Measurements from ENCODE around the gene TBC1D20. TPM values are rescaled to one million over a fixed set of nuclear protein-coding genes. Genes with fewer than 3 reads are reported as not detected.
"Not testable (repeated sequence)": the region's sequence is repeated elsewhere in the genome, so short reads cannot be mapped to it uniquely, and the experiment has no call there.

TBC1D20 gene
- total RNA-seq, 1 donor from 2014 or later, result 14.1 TPM

GRCh38 chr20:396252-396618, 66.1 kb downstream of the TBC1D20 start:
- H3K9ac ChIP-seq (ENCODE audit: low read depth in 1 of 3, low read length in 3 of 3), result no peak overlapping the region
- peaks cover 0 to 7% (median 5%) of the 10 kb centered on the region in 3 donors for H3K36me3 ChIP-seq (ENCODE audit: control insufficient read depth in 3 of 3, insufficient read depth in 3 of 3, low read length in 3 of 3)
- H3K4me1 ChIP-seq (ENCODE audit: control insufficient read depth in 3 of 3, insufficient read depth in 3 of 3, low read length in 3 of 3), result peaks cover 0 to 4% (median 0%) of the 10 kb centered on the region in 3 donors
- H3K27ac ChIP-seq (ENCODE audit: low read depth, low read length), result no peak overlapping the region
- no peaks in the 10 kb centered on the region for H3K9me3 ChIP-seq (ENCODE audit: control insufficient read depth in 3 of 3, low read length in 3 of 3)
- no peak overlapping the region for H3K4me3 ChIP-seq (ENCODE audit: low read length in 3 of 3)
- no peaks in the 10 kb centered on the region for H3K27me3 ChIP-seq (ENCODE audit: control insufficient read depth in 3 of 3, insufficient read depth in 3 of 3, low read length in 3 of 3)

- not testable (repeated sequence) for H3K4me1 ChIP-seq (ENCODE audit: control insufficient read depth in 3 of 3, insufficient read depth in 3 of 3, low read length in 3 of 3); H3K9ac ChIP-seq (ENCODE audit: low read depth in 1 of 3, low read length in 3 of 3); H3K27ac ChIP-seq (ENCODE audit: low read depth, low read length); H3K27me3 ChIP-seq (ENCODE audit: control insufficient read depth in 3 of 3, insufficient read depth in 3 of 3, low read length in 3 of 3); H3K9me3 ChIP-seq (ENCODE audit: control insufficient read depth in 3 of 3, low read length in 3 of 3); H3K4me3 ChIP-seq (ENCODE audit: low read length in 3 of 3)
- H3K36me3 ChIP-seq (ENCODE audit: control insufficient read depth in 3 of 3, insufficient read depth in 3 of 3, low read length in 3 of 3), result peaks cover 6 to 11% (median 10%) of the 10 kb centered on the region in 3 donors
Measured at GRCh38 chr20:393296-393695, 69.0 kb downstream of the TBC1D20 start.

- no peaks in the 10 kb centered on the region for H3K9me3 ChIP-seq (ENCODE audit: control insufficient read depth in 3 of 3, low read length in 3 of 3)
- no peak overlapping the region for H3K9ac ChIP-seq (ENCODE audit: low read depth in 1 of 3, low read length in 3 of 3)
- H3K27me3 ChIP-seq (ENCODE audit: control insufficient read depth in 3 of 3, insufficient read depth in 3 of 3, low read length in 3 of 3), result no peaks in the 10 kb centered on the region
- H3K27ac ChIP-seq (ENCODE audit: low read depth, low read length), result no peak overlapping the region
- H3K36me3 ChIP-seq (ENCODE audit: control insufficient read depth in 3 of 3, insufficient read depth in 3 of 3, low read length in 3 of 3), result peaks cover 3 to 6% (median 6%) of the 10 kb centered on the region in 3 donors
- H3K4me1 ChIP-seq (ENCODE audit: control insufficient read depth in 3 of 3, insufficient read depth in 3 of 3, low read length in 3 of 3), result no peaks in the 10 kb centered on the region
- H3K4me3 ChIP-seq (ENCODE audit: low read length in 3 of 3), result no peak overlapping the region
Measured at GRCh38 chr20:391041-391711, 71.2 kb downstream of the TBC1D20 start.

- Histone ChIP-seq H3K4me3 (ENCODE audit: low read length in 3 of 3) (no peak overlapping the region), H3K36me3 (ENCODE audit: control insufficient read depth in 3 of 3, insufficient read depth in 3 of 3, low read length in 3 of 3) (peaks cover 3 to 6% (median 6%) of the 10 kb centered on the region in 3 donors), H3K4me1 (ENCODE audit: control insufficient read depth in 3 of 3, insufficient read depth in 3 of 3, low read length in 3 of 3) (no peaks in the 10 kb centered on the region), H3K9ac (ENCODE audit: low read depth in 1 of 3, low read length in 3 of 3) (no peak overlapping the region), H3K27me3 (ENCODE audit: control insufficient read depth in 3 of 3, insufficient read depth in 3 of 3, low read length in 3 of 3) (peaks cover 0 to 4% (median under 1%) of the 10 kb centered on the region in 3 donors), H3K27ac (ENCODE audit: low read depth, low read length) (no peak overlapping the region), H3K9me3 (ENCODE audit: control insufficient read depth in 3 of 3, low read length in 3 of 3) (no peaks in the 10 kb centered on the region)
Measured at GRCh38 chr20:389220-389619, 73.1 kb downstream of the TBC1D20 start.

GRCh38 chr20:388034-388994, 74.0 kb downstream of the TBC1D20 start:
- H3K36me3 ChIP-seq (ENCODE audit: control insufficient read depth in 3 of 3, insufficient read depth in 3 of 3, low read length in 3 of 3), result peaks cover 3 to 6% (median 6%) of the 10 kb centered on the region in 3 donors
- no peaks in the 10 kb centered on the region for H3K9me3 ChIP-seq (ENCODE audit: control insufficient read depth in 3 of 3, low read length in 3 of 3)
- peaks cover 0 to 6% (median 4%) of the 10 kb centered on the region in 3 donors for H3K27me3 ChIP-seq (ENCODE audit: control insufficient read depth in 3 of 3, insufficient read depth in 3 of 3, low read length in 3 of 3)
- no peak overlapping the region for H3K4me3 ChIP-seq (ENCODE audit: low read length in 3 of 3)
- no peaks in the 10 kb centered on the region for H3K4me1 ChIP-seq (ENCODE audit: control insufficient read depth in 3 of 3, insufficient read depth in 3 of 3, low read length in 3 of 3)
- no peak overlapping the region for H3K9ac ChIP-seq (ENCODE audit: low read depth in 1 of 3, low read length in 3 of 3)
- H3K27ac ChIP-seq (ENCODE audit: low read depth, low read length), result no peak overlapping the region

GRCh38 chr20:387520-387919, 74.8 kb downstream of the TBC1D20 start:
- Histone ChIP-seq H3K36me3 (ENCODE audit: control insufficient read depth in 3 of 3, insufficient read depth in 3 of 3, low read length in 3 of 3) (peaks cover 3 to 6% (median 6%) of the 10 kb centered on the region in 3 donors), H3K9me3 (ENCODE audit: control insufficient read depth in 3 of 3, low read length in 3 of 3) (no peaks in the 10 kb centered on the region), H3K4me3 (ENCODE audit: low read length in 3 of 3) (no peak overlapping the region), H3K27me3 (ENCODE audit: control insufficient read depth in 3 of 3, insufficient read depth in 3 of 3, low read length in 3 of 3) (peaks cover 0 to 9% (median 4%) of the 10 kb centered on the region in 3 donors), H3K4me1 (ENCODE audit: control insufficient read depth in 3 of 3, insufficient read depth in 3 of 3, low read length in 3 of 3) (no peaks in the 10 kb centered on the region), H3K27ac (ENCODE audit: low read depth, low read length) (no peak overlapping the region), H3K9ac (ENCODE audit: low read depth in 1 of 3, low read length in 3 of 3) (no peak overlapping the region)

- H3K9me3 ChIP-seq (ENCODE audit: control insufficient read depth in 3 of 3, low read length in 3 of 3); H3K4me1 ChIP-seq (ENCODE audit: control insufficient read depth in 3 of 3, insufficient read depth in 3 of 3, low read length in 3 of 3); H3K36me3 ChIP-seq (ENCODE audit: control insufficient read depth in 3 of 3, insufficient read depth in 3 of 3, low read length in 3 of 3); H3K27ac ChIP-seq (ENCODE audit: low read depth, low read length); H3K9ac ChIP-seq (ENCODE audit: low read depth in 1 of 3, low read length in 3 of 3); H3K4me3 ChIP-seq (ENCODE audit: low read length in 3 of 3): not testable (repeated sequence)
- H3K27me3 ChIP-seq (ENCODE audit: control insufficient read depth in 3 of 3, insufficient read depth in 3 of 3, low read length in 3 of 3), result peaks cover 0 to 13% (median 8%) of the 10 kb centered on the region in 3 donors
Measured at GRCh38 chr20:386634-387033, 75.7 kb downstream of the TBC1D20 start.

Small RNA genes within 50 kb of the gene (small RNA-seq; reads per million reads assigned to genes)
- gene RF00019, result not detected

Other genes with a start within 250 kb of the TBC1D20 start
- not detected for gene DEFB129, start 235.3 kb downstream of the TBC1D20 start, total RNA-seq
- gene DEFB132, start 204.8 kb downstream of the TBC1D20 start, total RNA-seq, result not detected
- gene C20orf96, start 171.8 kb downstream of the TBC1D20 start, total RNA-seq, result 1.0 TPM
- gene ZCCHC3, start 165.0 kb downstream of the TBC1D20 start, total RNA-seq, result 39.1 TPM
- 3.7 TPM for gene SOX12, start 137.0 kb downstream of the TBC1D20 start, total RNA-seq
- gene NRSN2, start 115.4 kb downstream of the TBC1D20 start, total RNA-seq, result 14.6 TPM
- 7.3 TPM for gene TRIB3, start 81.8 kb downstream of the TBC1D20 start, total RNA-seq
- 29.2 TPM for gene RBCK1, start 54.2 kb downstream of the TBC1D20 start, total RNA-seq
- gene CSNK2A1, start 81.3 kb upstream of the TBC1D20 start, total RNA-seq, result 112 TPM
- 2.1 TPM for gene TCF15, start 147.8 kb upstream of the TBC1D20 start, total RNA-seq
- gene SRXN1, start 190.7 kb upstream of the TBC1D20 start, total RNA-seq, result 11.0 TPM
- gene SCRT2, start 213.3 kb upstream of the TBC1D20 start, total RNA-seq, result not detected